HT-29 (cell line): ENCODE results near the gene SLU7. TPM values are rescaled to one million over a fixed set of nuclear protein-coding genes. Genes with fewer than 3 reads are reported as not detected.

ENCODE experiments used
- DNase-seq: peaks from one replicate; pipeline ENCODE4 v3.0.0-alpha.2; 2015; ENCODE audit warnings: low spot score
- total RNA-seq: library from RNA; depleted of rRNA; stranded (reverse); fragments of >200 nt; shearing (Covaris generic); gene quantifications from 2 replicates; pipeline ENCODE4 v1.2.3, GENCODE V29; 2014

SLU7 gene
- total RNA-seq, 1 experiment from 2014 or later = 13.2 TPM

GRCh38 chr5:160419458-160420330 lies 813 bp upstream of the SLU7 start:
- no peak for DNase-seq

DNA sequence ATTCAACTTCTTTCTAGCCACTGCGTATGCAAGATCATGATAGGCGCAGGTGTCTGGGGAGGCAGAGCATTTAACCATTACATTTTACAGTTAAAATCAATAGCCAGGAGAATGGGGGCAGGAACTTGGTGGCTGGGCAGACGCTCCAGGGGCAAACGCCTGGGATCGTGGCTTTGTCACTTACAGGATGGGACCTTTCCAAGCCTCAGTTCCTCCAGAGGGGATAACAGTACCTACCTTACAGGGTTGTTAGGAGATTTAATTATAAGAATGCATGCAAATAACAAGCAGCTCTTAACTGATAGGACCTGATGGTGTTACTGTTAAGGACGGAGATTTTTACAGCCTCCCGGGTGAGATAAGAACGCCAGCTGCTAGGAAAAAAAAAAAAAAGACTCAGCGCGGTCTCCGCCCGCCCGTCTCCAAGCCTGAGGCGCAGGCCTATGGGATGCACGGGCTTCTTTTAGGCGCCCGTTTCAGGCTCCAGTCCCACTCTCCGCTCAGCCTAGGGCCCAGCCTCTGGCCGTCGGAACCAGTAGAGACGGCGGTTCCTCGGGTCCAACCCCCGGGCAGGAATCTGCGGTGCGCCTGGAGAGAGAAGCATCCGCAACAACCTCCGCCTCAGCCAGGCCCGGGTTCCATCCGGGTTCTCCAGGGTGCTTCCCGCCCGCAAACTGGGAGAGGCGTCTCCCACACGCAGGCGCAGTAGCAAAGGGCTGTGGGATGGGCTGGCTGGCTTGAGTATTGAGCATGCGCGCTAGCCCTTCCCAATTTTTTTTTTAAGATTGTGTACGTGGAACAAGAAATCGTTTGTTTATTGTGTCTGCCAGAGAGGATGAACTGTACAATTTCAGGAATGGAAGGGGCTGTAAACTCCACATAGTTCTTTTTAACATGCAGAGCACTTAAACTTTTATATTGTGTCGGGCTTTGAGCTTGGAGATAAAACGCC lies 19.2 kb downstream of the SLU7 start, which contains the start of gene FAM200C:
FAM200C (minus strand) TSS at position 653 of the 952 bp plus-strand sequence. CDS start 4,564 bp downstream, outside the sequence.
- peak; percentile 93 for DNase-seq

- no peak for DNase-seq
These were observed 20.1 kb downstream of the SLU7 start for GRCh38 chr5:160398806-160399205.

DNA sequence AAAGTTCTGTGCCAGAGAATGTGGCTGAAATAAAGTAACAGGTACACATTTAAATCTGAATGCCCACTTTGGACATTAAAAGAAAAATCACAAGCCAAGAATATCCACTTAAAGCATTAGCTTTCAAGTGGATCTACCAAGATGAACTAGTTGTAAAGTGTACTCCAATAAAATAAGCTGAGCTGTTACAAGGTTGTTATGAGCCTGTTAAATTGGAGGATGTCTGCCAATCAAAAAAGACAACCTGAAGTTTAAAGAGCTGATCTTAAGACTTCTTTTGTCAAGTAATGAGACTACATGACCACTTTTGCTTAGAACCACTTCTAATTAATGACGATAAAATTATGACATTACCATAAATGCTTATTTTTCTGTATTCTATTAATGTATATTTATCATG lies 21.4 kb downstream of the SLU7 start:
- DNase-seq = no peak

DNA sequence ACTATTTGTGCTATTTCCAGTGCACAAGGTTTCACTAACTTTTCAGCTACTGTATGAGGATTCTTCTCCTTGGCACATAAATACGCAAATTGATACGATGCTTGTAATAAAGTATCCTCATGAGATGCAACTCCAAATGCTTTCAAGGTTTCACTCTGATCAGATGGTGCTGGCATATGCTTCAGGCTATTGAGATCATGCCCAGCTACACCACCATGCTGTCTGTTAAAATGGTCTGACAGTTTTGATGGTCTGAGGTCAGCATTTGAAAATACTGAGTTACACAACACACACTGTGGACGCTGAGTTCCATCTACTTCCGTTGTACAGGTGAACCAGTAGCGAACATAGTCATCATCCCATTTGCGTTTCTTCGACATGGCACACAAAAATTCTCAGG lies 23.8 kb downstream of the SLU7 start:
- no peak for DNase-seq

GRCh38 chr5:160390787-160391696 lies 27.8 kb downstream of the SLU7 start:
- DNase-seq = peak; percentile 39

DNA sequence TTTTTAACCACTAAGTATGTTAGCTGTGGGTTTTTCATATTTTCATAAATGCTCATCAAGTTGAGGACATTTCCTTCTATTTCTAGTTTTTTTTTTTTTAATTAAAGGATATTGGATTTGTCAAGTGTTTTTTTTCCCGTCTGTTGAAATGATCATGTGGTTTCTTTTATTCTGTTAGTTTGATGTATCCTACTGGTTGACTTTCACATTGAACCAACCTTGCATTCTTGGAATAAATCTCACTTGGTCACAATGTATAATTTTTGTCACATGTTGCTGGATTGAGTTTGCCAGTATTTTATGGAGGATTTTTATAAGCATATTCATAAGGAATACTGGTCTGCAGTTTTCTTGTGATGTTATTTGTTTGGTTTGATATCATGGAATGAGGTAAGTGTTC lies 31.4 kb downstream of the SLU7 start:
- no peak for DNase-seq

DNA sequence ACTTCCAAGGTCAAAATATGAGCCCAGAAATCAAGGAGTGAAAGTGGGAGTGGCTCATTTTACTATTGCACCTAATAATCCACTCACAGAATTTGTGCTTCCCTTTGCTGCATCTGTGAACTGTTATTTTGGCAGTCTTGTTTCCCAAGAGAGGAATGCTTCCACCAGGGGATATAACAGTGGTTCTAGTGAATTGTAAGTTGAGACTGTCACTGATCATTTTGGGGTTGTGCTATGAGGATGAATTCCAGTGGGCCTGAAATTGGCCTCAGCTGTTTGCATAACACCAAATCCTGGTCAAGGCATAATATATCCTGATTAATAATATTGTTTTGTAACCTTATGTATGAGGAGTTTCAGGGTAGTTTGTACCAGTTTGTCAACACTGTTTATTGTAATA lies 33.4 kb downstream of the SLU7 start:
- no peak for DNase-seq

DNA sequence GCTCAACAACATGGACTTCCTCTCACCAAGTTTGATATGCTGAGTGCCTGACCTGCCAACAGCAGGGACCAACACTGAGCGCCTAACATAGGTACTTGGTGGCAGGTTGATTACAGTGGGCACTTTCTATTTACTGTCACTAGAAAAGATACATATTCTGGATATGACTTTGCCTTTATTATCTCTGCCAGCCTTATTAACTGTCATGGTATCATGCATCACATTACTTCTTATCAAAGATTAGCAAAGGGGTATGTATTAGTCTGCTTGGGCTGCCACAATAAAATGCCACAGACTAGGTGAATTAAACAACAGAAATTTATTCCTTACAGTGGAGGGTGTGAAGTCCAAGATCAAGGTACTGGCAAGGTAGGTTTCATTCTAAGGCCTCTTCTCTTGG lies 34.2 kb downstream of the SLU7 start:
- no peak for DNase-seq

DNA sequence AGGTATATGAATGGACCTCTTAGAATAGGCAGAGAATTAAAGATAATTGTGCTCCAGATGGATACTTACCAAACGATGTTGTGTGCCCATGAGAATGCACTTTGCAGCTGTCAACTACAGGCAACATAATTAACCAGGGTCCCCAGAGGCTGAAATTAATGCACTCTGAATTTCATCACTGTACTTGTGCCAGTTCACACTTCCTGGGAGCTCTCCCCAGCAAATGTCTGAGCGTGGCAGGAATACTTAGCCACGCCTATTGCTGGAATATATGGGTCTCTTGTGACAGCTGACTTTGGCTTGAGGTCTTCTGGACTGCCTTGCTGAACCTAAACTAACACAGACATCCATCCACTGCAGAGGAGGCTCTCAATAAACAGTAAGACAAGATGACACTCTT lies 36.5 kb downstream of the SLU7 start:
- DNase-seq = no peak

- no peak for DNase-seq
These were observed 38.8 kb downstream of the SLU7 start for GRCh38 chr5:160380041-160380440.

DNA sequence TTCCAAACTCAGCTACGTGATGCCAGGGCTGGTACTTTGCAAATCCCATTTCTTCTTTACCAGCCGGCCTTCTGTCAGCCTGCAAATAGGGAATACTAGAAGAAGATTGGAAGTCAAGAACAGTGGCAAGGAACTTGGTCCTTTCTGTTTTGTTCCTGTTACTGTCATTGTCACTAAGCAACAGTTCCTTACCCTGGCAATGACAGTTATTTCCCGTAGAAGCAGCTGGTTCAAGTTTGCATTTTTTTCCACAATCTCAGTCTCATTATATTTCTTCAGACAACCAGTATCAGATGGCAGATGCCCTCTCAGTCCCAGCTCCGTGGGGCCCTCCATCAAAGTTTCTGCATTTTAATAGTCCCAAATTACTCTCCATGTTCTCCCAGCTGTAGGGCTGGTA lies 39.4 kb downstream of the SLU7 start:
- no peak for DNase-seq

GRCh38 chr5:160378330-160378729 lies 40.6 kb downstream of the SLU7 start:
- DNase-seq = no peak

GRCh38 chr5:160377651-160378050 lies 41.2 kb downstream of the SLU7 start:
- no peak for DNase-seq

DNA sequence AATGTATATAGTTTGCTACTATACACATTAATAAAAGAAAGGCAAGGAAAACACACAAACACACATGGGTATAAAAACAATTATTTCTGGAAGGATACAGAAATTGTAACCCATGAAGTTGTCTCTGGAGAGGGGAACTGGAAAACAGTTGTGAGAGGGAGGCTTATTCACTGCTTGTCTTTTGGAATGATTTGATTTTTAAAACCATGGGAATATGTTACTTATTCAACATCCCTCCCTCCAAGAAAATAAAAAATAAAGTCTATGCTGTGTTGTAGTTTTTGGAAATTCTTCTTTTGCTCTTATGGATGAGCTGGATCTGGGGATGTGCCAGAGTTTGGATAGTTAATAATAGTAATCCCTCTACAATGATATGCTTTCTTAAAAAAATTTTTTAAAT lies 42.5 kb downstream of the SLU7 start:
- no peak for DNase-seq

GRCh38 chr5:160375701-160376100 lies 43.2 kb downstream of the SLU7 start:
- no peak for DNase-seq

DNA sequence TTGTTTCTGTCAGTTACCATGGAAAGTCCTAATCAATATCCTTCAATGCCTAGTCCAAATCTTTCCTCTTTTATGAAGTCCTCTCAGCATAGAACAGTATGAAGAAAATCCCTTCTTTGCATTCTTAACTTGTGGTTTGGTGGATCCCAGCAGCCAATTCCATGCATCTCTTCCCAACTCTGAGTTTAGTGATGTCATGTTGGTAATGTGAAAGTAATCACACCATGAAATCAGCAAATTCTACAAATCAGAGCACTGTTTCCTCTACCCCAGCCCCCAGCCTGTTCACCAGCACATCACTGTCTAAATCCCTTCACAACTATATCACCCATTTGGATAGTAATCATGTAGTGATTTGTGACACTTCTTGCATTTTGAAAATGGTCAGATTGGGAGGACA lies 43.7 kb downstream of the SLU7 start:
- DNase-seq = no peak

DNA sequence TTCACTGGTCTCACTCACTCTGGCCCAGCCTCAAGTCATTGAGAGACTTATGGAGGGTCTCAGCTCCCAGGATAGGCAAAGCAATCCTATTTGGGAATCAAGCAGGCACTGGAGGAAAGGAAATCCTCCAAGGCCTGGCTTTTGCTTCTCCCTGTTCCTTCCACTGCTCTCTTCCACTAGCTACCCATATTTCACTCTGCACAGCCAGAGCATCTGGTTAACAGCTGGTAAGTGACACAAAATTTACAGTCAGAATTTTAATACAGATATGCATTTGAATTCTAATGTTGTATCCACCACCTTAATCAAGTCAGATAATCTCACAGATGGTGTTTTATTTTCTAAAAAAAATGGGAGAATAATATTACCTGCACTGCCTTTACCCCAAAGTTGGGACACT lies 47.6 kb downstream of the SLU7 start:
- no peak for DNase-seq

- no peak for DNase-seq
These were observed 48.2 kb downstream of the SLU7 start for GRCh38 chr5:160370713-160371034.

GRCh38 chr5:160369990-160370712 lies 48.7 kb downstream of the SLU7 start, which contains the start of gene C1QTNF2:
TSS of gene C1QTNF2 (minus strand) at chr5:160370626. CDS start at chr5:160355011, 15,615 bp downstream.
- no peak for DNase-seq

DNA sequence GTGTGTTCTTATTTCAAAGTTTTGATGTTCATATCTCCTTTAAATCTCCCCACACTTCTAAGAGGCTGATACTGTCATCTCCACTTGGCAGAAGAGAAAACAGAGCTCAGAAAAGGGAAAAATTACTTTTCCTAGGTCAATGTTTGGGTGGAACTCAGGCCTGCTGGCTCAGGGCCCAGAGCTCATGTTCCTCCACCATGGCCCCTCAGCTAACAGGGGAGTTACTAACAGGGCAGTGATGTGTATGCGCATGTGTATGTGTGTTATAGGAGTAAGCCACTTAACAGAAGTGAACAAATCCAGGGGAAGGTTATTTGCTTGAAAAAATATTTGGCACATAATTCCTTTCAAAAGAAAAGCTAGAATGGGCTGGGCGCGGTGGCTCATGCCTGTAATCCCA lies 51.0 kb downstream of the SLU7 start:
- DNase-seq = no peak
